ENCODE data around the gene ELMO3. TPM values are rescaled to one million over a fixed set of nuclear protein-coding genes. Genes with fewer than 3 reads are reported as not detected.

ELMO3 gene
- total and polyA plus RNA-seq, 4 donors = 1.7 to 3.8 (median 3.1) TPM

DNA sequence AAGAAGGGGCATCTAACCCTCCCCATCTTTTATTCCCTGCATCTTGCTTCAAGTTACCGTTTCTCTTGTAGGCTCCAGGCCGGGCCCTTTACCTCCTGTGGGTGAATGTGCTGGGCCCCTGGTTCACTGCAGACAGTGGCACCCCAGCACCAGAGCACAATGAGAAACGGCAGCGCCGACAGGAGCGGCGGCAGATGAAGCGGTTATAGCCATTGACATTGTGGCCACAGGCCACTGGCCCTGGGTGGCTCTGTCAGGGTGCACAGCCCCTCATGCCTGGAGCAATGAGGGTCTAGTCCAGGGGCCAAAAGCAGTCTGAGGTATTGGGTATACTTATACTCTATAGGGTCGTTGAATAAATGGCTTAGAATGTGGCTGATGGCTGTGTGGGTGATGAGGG lies 30.0 kb downstream of the ELMO3 start (continued):
- TF ChIP-seq, protein P1, sequence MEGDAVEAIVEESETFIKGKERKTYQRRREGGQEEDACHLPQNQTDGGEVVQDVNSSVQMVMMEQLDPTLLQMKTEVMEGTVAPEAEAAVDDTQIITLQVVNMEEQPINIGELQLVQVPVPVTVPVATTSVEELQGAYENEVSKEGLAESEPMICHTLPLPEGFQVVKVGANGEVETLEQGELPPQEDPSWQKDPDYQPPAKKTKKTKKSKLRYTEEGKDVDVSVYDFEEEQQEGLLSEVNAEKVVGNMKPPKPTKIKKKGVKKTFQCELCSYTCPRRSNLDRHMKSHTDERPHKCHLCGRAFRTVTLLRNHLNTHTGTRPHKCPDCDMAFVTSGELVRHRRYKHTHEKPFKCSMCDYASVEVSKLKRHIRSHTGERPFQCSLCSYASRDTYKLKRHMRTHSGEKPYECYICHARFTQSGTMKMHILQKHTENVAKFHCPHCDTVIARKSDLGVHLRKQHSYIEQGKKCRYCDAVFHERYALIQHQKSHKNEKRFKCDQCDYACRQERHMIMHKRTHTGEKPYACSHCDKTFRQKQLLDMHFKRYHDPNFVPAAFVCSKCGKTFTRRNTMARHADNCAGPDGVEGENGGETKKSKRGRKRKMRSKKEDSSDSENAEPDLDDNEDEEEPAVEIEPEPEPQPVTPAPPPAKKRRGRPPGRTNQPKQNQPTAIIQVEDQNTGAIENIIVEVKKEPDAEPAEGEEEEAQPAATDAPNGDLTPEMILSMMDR (IDR thresholded peaks at IDR 0.05; ENCODE audit: low read depth, low read length, missing input control) = no peak
- no peak for TF ChIP-seq MAX (IDR thresholded peaks at IDR 0.05)
- TF ChIP-seq SP1 (IDR thresholded peaks at IDR 0.05) = no peak

- Histone ChIP-seq H3K4me3 (ENCODE audit: low read depth in 1 of 3, low read length in 3 of 3) (no peak overlapping the region), H3K9me3 (ENCODE audit: control insufficient read depth in 4 of 4, low read length in 3 of 4) (no peaks in the 10 kb centered on the region), H3K27me3 (ENCODE audit: control insufficient read depth in 4 of 4, insufficient read depth in 4 of 4, low read length in 3 of 4) (no peaks in the 10 kb centered on the region), H3K9ac (ENCODE audit: low read depth in 1 of 2, low read length in 2 of 2) (no peak overlapping the region), H3K4me1 (ENCODE audit: control insufficient read depth in 4 of 4, insufficient read depth in 4 of 4, low read length in 3 of 4) (peaks cover 0 to 34% (median 18%) of the 10 kb centered on the region in 4 donors), H3K36me3 (ENCODE audit: control insufficient read depth in 4 of 4, insufficient read depth in 3 of 4, low read depth in 1 of 4, low read length in 3 of 4) (peaks cover 7 to 19% (median 17%) of the 10 kb centered on the region in 4 donors), H3K27ac (ENCODE audit: low read depth in 1 of 2, low read length in 2 of 2) (no peak overlapping the region)
- TF ChIP-seq, protein P1 (IDR thresholded peaks at IDR 0.05; ENCODE audit: low read depth, low read length, missing input control) = no peak
- TF ChIP-seq SP1 (IDR thresholded peaks at IDR 0.05) = no peak
- 95% methylated on average over 32 of the region's 32 CpGs for WGBS
- DNase-seq (ENCODE audit: low spot score) = no peak
Observed at GRCh38 chr16:67229906-67230808, 31.2 kb downstream of the ELMO3 start.

- DNase-seq (ENCODE audit: low spot score) = no peak
- 67% methylated on average over 12 of the region's 12 CpGs for whole genome bisulfite sequencing
- Histone ChIP-seq H3K36me3 (ENCODE audit: control insufficient read depth in 4 of 4, insufficient read depth in 3 of 4, low read depth in 1 of 4, low read length in 3 of 4) (peaks cover 7 to 20% (median 17%) of the 10 kb centered on the region in 4 donors), H3K27me3 (ENCODE audit: control insufficient read depth in 4 of 4, insufficient read depth in 4 of 4, low read length in 3 of 4) (no peaks in the 10 kb centered on the region), H3K9me3 (ENCODE audit: control insufficient read depth in 4 of 4, low read length in 3 of 4) (no peaks in the 10 kb centered on the region), H3K4me1 (ENCODE audit: control insufficient read depth in 4 of 4, insufficient read depth in 4 of 4, low read length in 3 of 4) (peaks cover 0 to 27% (median 17%) of the 10 kb centered on the region in 4 donors), H3K4me3 (ENCODE audit: low read depth in 1 of 3, low read length in 3 of 3) (no peak overlapping the region), H3K27ac (ENCODE audit: low read depth in 1 of 2, low read length in 2 of 2) (no peak overlapping the region), H3K9ac (ENCODE audit: low read depth in 1 of 2, low read length in 2 of 2) (no peak overlapping the region)
- peak in 1 of 2 donors; percentile 20 for TF ChIP-seq GABPA (IDR thresholded peaks at IDR 0.05 in 1 of 2, conservative IDR thresholded peaks at IDR 0.05 in 1 of 2)
- no peak for TF ChIP-seq MAX (IDR thresholded peaks at IDR 0.05)
- TF ChIP-seq ZBTB33 (IDR thresholded peaks at IDR 0.05) = no peak
Observed at GRCh38 chr16:67230809-67231660, 32.1 kb downstream of the ELMO3 start.
